ENCODE measurements around the gene SMARCAD1.
A peak's percentile ranks its signal among the peaks of the same experiment; 100 is the strongest.
"Not testable (repeated sequence)": the region's sequence is repeated elsewhere in the genome, so short reads cannot be mapped to it uniquely, and the experiment has no call there.

SMARCAD1 gene

DNA sequence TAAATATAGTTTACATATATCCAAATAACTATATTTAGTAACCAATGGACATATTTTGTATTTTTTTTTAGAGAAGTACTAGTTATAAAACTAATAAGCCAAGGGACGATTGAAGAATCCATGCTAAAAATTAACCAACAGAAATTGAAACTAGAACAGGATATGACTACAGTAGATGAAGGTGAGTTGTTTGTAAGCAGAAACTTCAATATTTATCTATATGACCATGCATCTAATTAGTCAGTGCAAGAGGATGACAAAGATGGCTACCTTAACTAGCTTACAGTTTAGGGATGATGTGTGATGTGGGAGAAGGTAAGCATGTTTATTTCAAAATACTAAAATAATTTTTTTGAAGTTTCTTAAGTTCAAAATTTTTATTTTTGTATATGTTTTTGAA, 77.2 kb downstream of the SMARCAD1 start:
- Histone ChIP-seq H3K4me3 (no peak overlapping the region), H3K27ac (no peak overlapping the region)

DNA sequence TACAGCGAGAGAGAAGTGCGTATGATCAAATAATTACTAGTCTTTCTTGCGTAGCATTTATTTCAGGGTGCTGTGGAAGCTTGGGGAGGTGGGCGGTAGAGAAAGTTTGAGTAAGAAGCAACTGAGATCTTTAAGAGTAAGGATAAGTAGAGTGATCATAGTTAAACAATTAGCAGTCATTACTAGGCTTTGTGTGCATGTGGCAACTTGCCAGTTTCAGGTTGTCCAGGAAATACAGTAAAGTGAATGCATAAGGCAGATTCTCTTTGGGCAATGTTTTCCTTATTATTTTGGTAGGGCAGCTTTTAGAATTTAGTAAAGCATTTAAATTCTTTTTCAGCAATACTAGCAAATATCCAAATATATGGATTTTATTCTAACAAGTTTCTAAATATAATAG, 78.0 kb downstream of the SMARCAD1 start:
- Histone ChIP-seq H3K27ac (no peak overlapping the region), H3K4me3 (no peak overlapping the region)

DNA sequence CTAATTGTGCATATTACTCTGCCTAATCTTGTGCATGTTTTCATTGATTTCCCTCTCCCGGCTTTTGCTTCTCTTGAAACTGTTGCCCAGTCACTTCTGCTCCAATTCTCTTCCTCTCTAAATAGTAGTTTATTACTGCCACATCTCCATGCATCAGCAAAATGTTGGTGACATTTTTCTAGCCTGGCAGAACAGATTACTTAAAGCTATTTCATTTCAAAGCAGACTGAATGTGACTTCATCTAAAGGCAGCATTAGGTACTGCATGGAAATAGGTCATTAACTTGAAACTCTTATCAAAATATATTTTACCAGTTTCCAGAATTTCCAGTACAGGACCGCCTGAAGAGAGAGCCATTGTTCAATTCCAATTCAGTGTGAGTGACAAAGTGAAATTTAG, 82.6 kb downstream of the SMARCAD1 start:
- H3K27ac ChIP-seq, result no peak overlapping the region
- no peak overlapping the region for H3K4me3 ChIP-seq

DNA sequence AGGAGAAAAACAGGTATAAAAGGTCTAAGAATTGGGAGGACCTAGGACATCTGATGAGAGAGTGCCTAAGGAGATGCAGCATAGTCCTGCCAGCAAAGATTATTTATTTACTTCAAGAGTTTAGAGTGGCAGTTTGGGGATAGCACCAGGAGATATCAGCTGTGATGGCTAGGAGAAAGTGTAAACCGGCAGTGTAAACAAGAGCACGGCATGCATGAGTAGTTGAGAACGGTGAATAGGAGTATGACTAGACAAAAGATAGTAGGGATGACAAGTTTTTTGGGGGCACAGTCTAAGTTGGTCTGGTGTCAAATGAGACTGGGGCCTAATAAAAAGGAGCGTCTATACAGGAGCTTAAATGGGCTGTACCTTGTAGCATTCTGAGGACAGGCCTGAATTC, 86.3 kb downstream of the SMARCAD1 start:
- not testable (repeated sequence) for H3K4me3 ChIP-seq, H3K27ac ChIP-seq

DNA sequence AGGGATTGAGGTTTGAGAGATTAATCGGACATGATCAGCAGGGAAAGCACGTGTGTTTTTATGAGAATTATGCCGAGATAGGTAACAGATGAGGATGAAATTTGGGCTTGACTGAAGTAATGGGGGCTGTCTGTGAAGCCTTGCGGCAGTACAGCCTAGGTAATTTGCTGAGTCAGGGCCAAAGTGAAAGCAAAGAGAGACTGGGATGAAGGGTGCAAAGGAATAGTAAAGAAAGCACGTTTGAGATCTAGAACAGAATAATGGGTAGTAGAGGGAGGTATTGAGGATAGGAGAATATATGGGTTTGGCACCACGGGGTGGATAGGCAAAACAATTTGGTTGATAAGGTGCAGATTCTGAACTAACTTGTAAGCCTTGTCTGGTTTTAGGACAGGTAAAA, 87.8 kb downstream of the SMARCAD1 start:
- not testable (repeated sequence) for H3K27ac ChIP-seq, H3K4me3 ChIP-seq

DNA sequence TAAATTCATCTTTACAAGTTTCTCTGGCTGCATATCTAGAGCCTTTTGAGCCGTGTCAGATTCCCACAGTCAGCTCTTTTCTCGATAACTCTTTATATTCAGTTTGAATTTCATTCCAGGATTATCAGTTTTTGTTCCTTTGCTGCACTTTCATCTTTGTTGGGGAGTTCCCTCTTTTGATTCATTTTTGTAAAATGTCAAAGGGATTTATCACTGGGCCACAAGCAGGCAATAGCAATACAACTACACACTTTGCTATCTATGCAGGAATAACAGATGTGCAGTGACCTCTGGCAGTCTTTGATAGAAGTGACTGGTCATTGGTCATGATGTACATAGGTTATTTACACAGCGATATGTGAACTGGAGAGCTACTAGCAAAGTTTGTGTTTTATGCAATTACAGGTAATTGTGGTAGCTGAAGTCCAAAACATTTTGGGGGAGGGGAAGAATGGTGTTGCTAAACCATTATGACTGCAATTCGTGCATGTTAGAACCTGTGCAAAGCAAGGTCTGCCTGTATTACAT, 91.1 kb downstream of the SMARCAD1 start:
- H3K4me3 ChIP-seq, result no peak overlapping the region
- H3K27ac ChIP-seq, result no peak overlapping the region

DNA sequence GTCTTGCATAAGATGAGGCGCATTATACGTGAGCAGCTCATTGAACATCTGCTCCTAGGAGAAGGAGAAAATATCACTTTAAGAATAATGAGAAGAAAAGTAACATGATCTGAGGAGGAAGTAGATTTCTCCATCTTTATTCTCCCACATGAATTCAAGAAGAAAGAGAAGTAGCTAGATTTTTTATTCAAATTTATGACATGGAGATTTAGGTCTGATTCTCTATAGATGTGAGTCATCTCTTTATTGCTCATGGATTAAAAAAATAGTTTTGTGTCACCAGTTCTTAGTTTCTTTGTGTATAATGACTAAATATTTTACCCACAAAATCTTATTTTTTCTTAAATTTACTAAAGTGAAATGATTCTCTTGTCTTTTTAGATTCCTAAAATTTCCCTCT, 94.5 kb downstream of the SMARCAD1 start:
- Histone ChIP-seq H3K4me3 (no peak overlapping the region), H3K27ac (no peak overlapping the region)

DNA sequence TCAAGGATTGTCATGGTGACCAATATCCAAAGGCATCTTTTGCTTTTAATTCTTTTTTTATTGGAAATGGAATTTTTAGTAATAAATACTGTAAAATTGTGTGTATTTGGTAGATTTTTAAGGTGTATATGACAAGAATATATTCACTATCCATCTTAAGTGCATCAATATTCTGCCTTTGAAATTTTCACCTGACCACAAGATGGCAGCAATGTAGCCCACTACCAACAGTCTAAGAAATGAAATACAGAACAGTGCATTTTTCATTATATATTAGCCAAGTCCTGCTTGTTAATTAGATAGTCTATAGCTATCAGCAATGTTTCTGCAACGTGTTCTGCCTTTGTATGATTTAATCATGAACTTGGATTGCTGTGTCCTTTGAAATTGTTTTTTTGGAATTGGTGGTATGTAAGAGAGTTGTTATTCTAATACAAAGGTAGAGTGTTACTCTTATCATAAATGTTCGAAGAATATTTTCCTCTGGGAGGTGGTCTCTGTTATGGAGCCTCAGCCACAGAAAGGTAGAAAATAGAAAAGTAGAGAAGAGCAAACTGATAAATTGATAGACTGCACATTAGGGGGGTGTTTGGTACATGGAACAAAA, 96.8 kb downstream of the SMARCAD1 start:
- H3K4me3 ChIP-seq, result no peak overlapping the region
- H3K27ac ChIP-seq, result no peak overlapping the region

DNA sequence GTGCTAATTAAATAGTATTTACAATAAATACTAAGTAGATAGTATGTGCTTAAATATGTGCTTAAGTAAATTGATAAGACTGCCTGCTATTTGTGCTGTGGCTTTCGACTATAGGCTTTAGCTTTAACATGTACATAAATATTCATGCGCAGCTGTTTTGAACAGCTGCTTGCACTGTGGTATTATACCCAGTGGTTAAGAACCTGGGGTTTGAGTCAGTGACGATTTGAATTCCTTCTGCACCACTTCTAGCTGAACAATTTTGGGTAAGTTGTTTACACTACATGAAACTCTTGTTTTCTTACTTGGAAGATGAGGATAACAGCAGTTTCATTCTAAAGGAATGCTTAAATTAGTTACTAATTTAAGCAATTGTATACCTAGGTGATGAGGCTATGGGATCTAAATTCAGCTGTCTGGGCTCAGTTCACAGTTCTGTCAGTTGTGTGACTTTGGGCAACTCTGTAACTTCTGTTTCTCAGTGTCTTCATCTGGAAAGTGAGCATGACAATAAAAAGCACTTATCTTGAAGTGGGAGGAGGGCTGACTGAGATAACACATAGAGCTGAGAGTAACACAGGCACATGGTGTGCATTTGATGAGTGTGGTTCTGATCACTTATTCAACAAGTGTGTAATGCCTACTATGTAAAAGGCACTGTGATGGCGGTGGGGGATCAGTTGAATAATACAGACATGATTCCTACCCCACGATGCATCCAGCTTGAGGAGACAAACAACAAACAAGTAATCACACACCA, 98.0 kb downstream of the SMARCAD1 start:
- H3K27ac ChIP-seq, result no peak overlapping the region

DNA sequence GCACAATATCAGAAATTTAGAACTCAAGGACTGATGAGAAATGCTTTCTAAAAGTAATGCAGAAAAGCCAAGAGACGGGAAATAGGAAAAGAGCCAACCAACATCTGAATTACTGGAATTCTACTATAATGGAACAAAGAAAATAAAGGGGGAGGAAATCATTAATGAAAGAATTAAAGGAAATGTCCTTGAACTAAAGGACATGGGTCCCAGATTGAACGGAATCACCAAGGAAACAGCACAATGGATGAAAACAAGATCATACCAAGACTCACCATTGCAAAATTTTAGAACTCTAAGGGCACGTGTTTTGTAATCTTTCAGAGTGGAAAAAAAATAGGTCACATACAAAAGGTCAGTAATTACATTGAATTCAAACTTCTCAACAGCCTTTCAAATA, 99.0 kb downstream of the SMARCAD1 start:
- Histone ChIP-seq H3K4me3 (no peak overlapping the region), H3K27ac (peak overlapping the region in 1 of 21 experiments; percentile 9)

More for the DNA sequence above, 98.0 kb downstream of the SMARCAD1 start:
- no peak overlapping the region for H3K4me3 ChIP-seq

DNA sequence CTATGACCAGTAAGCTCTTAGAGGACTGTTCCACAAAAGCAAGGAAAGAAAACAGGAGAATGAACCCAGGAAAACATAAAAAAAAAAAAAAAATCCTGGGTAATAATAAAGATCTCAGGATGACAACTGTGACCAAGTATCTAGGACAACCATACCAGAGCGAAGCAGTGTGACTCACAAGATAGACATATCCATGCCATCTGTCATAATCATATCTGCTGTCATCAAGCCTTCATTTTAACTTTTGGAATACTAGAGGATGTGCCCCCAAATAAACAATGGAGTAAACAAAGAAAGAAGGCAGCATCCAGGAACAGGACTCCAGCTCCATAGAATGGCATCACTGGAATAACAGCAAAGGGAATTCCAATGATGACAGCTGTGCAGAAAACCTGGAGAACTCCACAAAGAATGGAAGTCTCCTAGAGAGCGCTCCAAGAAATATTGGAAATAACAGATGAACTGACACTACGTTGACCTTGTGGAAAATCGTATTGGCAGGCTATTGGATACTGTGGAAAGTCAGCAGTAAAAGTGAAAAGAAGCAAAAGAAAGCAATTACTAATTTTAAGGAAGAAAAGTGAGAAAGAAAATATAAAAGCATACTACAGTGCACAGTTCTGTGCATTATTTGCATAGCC, 99.7 kb downstream of the SMARCAD1 start:
- Histone ChIP-seq H3K4me3 (no peak overlapping the region), H3K27ac (no peak overlapping the region)

DNA sequence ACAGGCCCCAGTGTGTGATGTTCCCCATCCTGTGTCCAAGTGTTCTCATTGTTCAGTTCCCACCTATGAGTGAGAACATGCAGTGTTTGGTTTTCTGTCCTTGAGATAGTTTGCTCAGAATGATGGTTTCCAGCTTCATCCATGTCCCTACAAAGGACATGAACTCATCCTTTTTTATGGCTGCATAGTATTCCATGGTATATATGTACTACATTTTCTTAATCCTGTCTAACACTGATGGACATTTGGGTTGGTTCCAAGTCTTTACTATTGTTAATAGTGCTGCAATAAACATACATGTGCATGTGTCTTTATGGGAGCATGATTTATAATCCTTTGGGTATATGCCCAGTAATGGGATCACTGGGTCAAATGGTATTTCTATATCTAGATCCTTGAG, 112.3 kb downstream of the SMARCAD1 start:
- H3K27ac ChIP-seq, H3K4me3 ChIP-seq: not testable (repeated sequence)

DNA sequence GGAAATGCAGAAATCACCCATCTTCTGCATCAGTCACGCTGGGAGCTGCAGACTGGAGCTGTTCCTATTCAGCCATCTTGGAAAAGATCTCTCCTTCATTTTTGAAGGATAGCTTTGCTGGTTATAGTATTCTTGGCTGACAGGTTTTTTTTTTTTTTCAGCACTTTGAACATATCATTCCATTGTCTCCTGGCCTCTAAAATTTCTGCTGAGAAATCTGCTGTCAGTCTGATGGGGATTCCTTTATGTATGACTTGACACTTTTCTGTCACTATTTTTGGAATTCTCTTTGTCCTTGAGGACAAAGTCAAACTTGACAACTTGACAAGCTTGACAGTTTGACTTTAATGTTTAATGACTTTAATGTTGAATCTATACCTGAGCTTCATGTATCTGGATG, 118.2 kb downstream of the SMARCAD1 start:
- H3K27ac ChIP-seq, result no peak overlapping the region
- no peak overlapping the region for H3K4me3 ChIP-seq

DNA sequence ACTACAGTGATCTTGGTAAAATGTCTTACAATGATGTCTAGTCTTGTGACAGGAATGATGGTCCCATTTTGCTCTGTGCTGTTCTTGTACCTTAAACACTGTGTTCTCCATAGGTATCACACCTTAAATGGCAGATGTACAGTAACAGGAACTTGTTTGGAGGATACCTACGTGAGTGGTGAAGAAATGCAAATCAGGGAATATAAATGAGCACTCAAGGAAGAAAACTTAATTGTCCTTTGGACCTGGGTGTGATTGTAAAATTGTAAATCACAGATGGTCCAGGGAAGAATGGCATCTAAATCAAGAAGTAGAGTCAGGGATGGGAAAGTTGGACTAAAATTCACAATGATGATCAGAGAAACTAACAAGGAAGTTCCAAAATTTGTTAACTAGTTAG, 122.3 kb downstream of the SMARCAD1 start:
- Histone ChIP-seq H3K27ac (no peak overlapping the region), H3K4me3 (no peak overlapping the region)

DNA sequence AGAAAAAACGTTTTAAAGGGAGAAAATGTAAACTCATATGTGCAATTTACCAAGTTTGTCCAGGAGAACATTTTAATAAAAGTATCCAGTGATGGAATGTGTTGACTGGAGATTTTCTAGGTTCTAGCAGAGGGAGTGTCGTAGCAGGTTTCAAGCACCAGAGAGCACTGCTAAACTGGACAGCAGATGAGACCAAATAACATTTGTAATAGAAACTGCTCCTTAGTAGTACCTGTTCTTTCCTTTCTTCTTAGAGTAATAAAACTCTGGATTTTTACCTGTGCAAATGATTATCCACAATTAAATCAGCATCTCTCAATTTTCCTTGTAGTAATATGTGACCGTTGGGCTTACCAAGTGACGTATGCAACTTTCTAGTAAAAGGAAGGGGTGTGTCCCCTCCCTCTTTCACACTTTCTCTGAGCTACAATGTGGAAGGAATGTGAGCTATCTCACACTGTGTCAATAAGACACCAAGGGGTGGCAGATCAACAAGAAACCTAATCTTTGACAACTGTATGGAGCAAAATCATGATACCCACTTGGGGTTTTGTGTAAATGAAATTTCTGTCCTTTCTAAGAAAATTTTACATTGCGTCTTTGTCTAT, 125.4 kb downstream of the SMARCAD1 start:
- Histone ChIP-seq H3K27ac (no peak overlapping the region), H3K4me3 (no peak overlapping the region)

DNA sequence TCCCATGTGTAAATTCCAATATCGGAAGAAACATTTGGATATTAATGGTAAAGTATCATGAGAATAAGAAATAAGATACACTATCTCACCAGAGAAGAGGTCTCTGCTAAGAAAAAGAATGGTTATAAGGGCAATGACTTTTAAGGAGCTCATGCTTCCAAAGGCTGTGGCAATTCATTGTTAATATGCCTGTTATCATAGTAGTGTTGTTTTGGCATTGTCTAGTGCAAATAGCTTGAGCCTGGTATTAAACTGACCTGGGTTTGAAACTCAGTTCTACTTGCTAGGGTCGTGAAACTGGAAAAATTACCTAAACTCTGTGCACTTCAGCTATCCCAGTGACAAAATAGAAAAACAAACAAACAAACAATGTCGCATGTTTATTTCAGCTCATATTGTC, 126.2 kb downstream of the SMARCAD1 start:
- H3K27ac ChIP-seq, result no peak overlapping the region
- H3K4me3 ChIP-seq, result no peak overlapping the region

DNA sequence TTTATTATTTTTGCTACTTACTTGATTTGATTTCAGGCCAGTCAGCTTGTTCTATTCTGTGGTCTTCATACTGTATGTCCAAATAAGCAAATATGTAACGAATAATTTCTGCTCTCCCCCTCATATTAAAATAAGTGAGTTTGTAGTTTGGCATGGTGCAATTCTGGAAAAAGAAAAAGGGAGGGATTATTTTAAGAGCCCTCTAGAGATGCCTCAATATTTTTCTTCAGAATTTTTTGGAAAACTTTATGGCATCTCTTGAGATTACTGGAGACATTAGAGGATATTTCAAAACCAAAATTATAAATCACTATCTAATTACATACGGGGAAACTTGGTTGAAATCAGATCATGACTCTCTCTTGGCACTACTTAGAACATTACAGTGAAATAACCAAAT, 126.8 kb downstream of the SMARCAD1 start:
- H3K4me3 ChIP-seq, result no peak overlapping the region
- H3K27ac ChIP-seq, result no peak overlapping the region

DNA sequence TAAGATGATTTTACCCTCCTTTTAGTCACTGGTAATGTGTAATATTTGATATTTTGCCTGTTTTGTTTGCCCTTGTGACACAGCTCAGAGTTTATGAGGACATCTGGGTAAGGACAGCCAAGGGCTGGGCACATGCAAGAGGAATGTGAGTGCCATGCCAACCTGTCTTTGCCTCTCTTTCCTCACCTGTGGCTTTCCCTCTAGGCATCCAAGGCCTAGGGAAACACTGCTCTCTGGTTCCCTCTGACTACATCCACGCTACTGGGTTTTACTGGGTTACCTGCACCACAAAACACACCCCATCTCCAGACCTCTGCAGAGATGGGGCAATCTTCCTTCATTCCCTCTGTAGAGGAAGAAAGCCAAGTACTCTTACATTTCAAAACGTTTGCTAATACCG, 127.3 kb downstream of the SMARCAD1 start:
- H3K27ac ChIP-seq, result no peak overlapping the region
- no peak overlapping the region for H3K4me3 ChIP-seq

DNA sequence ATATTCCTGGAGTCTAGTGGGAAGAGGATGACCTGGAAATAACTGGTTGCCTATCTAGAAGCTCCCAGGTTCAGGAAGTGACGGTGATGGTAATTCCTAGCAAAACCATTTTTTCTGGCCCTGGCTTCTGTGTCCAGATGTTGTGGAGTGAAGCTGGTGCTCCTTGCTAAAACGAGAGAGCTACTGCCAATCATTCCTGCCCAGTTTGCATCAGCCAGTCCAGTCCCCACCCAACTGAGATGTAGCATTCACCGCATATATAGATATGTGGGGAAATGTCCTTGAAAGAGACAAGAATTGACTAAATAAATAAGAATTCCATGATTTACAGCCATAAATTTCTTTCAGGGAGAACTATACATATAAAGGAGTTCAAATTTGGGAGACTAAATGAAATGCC, 128.6 kb downstream of the SMARCAD1 start:
- Histone ChIP-seq H3K4me3 (no peak overlapping the region), H3K27ac (no peak overlapping the region)

DNA sequence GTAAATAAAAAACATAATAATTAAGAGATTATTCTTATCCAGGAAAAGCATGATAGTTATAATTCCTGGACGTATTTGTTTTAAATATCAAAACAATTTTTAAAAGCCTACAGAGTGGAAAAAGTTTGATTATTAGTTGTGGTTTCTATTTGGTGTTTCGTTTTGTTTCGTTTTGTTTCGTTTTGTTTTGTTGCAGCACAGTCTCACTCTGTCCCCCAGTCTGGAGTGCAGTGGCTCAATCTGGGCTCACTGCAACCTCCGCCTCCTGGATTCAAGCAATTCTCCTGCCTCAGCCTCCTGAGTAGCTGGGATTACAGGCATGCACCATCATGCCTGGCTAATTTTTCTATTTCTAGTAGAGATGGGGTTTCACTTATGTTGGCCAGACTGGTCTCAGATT, 129.1 kb downstream of the SMARCAD1 start:
- not testable (repeated sequence) for H3K27ac ChIP-seq

More for the DNA sequence above, 129.1 kb downstream of the SMARCAD1 start:
- not testable (repeated sequence) for H3K4me3 ChIP-seq
